Activated CD8-positive, alpha-beta T cell treated with anti-CD3 and anti-CD28 coated beads for 36 hours (primary cell): ENCODE data around the gene SMLR1. TPM values are rescaled to one million over a fixed set of nuclear protein-coding genes. Genes with fewer than 3 reads are reported as not detected.

Experiments used
- ATAC-seq: fragments of 200-7000 bp; cut with Tn5 transposase; one replicate; pipeline ENCODE4 v1.10.0; 2021; ENCODE audit warnings: mild to moderate bottlenecking, moderate library complexity
- CTCF ChIA-PET: fragments of 350-600 bp; sonication (Branson Sonifier 250); formaldehyde crosslinking; loops from one replicate; lab custom pipeline; 2021; ENCODE audit warnings: antibody characterized with exemption; lab: Charles Lee
- POLR2A ChIA-PET: fragments of 350-600 bp; sonication (Branson Sonifier 250); formaldehyde crosslinking; loops from one replicate; lab custom pipeline; 2021; ENCODE audit warnings: antibody characterized with exemption; lab: Charles Lee
- DNase-seq: peaks from one replicate; pipeline ENCODE4 v3.0.0-alpha.2; 2020
- H3K27ac Mint-ChIP-seq: one replicate; pipeline ENCODE4 v1.8.0; 2021; ENCODE audit warnings: mild to moderate bottlenecking, mixed read lengths
- H3K27me3 Mint-ChIP-seq: one replicate; pipeline ENCODE4 v1.8.0; 2021; ENCODE audit warnings: mixed read lengths
- H3K36me3 Mint-ChIP-seq: one replicate; pipeline ENCODE4 v1.8.0; 2021; ENCODE audit warnings: low read depth, mixed read lengths
- H3K4me1 Mint-ChIP-seq: one replicate; pipeline ENCODE4 v1.8.0; 2021; ENCODE audit warnings: low read depth, mixed read lengths
- H3K4me3 Mint-ChIP-seq: one replicate; pipeline ENCODE4 v1.8.0; 2021; ENCODE audit warnings: mild to moderate bottlenecking, moderate library complexity, mixed read lengths
- H3K9me3 Mint-ChIP-seq: one replicate; pipeline ENCODE4 v1.8.0; 2021; ENCODE audit warnings: mixed read lengths
- CTCF ChIP-seq: fragments of 200-600 bp; IDR thresholded peaks from one replicate; pipeline ENCODE4 v1.8.0; 2022; ENCODE audit warnings: antibody characterized with exemption, mild to moderate bottlenecking
- intact Hi-C: fragments of 100-400 bp; cut with micrococcal nuclease; formaldehyde crosslinking; loops from one replicate; pipeline ENCODE4 v1.10.0; 2022
- total RNA-seq, 2 experiments: library from RNA; stranded (reverse); gene quantifications; one replicate each; pipeline ENCODE4 v1.2.3, GENCODE V29; 2021

The SMLR1 gene
- total RNA-seq, result not detected

- H3K27me3 Mint-ChIP-seq, result no peaks in the 10 kb centered on the region
- no peak for TF ChIP-seq CTCF
- no peak within 1 kb of the TSS for H3K4me3 Mint-ChIP-seq
- POLR2A ChIA-PET, result no interaction called here
- H3K4me1 Mint-ChIP-seq, result peaks cover 2% of the 10 kb centered on the region
- no peak within 1 kb of the TSS for H3K27ac Mint-ChIP-seq
- DNase-seq (no peak), ATAC-seq (no peak)
- H3K36me3 Mint-ChIP-seq, result no peaks in the 10 kb centered on the region
- H3K9me3 Mint-ChIP-seq, result no peaks in the 10 kb centered on the region
- CTCF ChIA-PET, result no interaction called here
- intact Hi-C loops, result no loop called here
These were observed at the start of gene SMLR1 for GRCh38 chr6:130827247-130828149. TSS of gene SMLR1 (plus strand) at chr6:130827406. CDS start at chr6:130827414, 8 bp downstream.

- H3K27me3 Mint-ChIP-seq, result no peaks in the 10 kb centered on the region
- TF ChIP-seq CTCF, result no peak
- DNase-seq (peak; percentile 28), ATAC-seq (no peak)
- H3K27ac Mint-ChIP-seq, result no peak overlapping the region
- POLR2A ChIA-PET, result interaction anchor here (0.6 to 1.4 kb wide), 2 partner anchors 9 to 289 kb away, joined by 3 to 4 read pairs; no protein-coding TSS in a partner anchor
- peaks cover 45% of the 10 kb centered on the region for H3K4me1 Mint-ChIP-seq
- peaks cover 3% of the 10 kb centered on the region for H3K9me3 Mint-ChIP-seq
- intact Hi-C loops, result no loop called here
- peak overlapping the region; percentile 13 for H3K4me3 Mint-ChIP-seq
- peaks cover 4% of the 10 kb centered on the region for H3K36me3 Mint-ChIP-seq
- CTCF ChIA-PET, result interaction anchor here (1.3 kb wide), 1 partner anchor 106 kb away, joined by 4 read pairs; no protein-coding TSS in a partner anchor
These were observed 48.1 kb upstream of the SMLR1 start for GRCh38 chr6:130778946-130779657.

GRCh38 chr6:130779658-130780033, 47.6 kb upstream of the SMLR1 start:
- H3K9me3 Mint-ChIP-seq, result peaks cover 3% of the 10 kb centered on the region
- ATAC-seq, result no peak
- CTCF ChIA-PET, result no interaction called here
- no peak overlapping the region for H3K27ac Mint-ChIP-seq
- peaks cover 49% of the 10 kb centered on the region for H3K4me1 Mint-ChIP-seq
- DNase-seq, result no peak
- intact Hi-C loops, result no loop called here
- no peaks in the 10 kb centered on the region for H3K27me3 Mint-ChIP-seq
- no peak for TF ChIP-seq CTCF
- POLR2A ChIA-PET, result interaction anchor here (1.4 kb wide), 1 partner anchor 8 kb away, joined by 4 read pairs; no protein-coding TSS in a partner anchor
- peaks cover 4% of the 10 kb centered on the region for H3K36me3 Mint-ChIP-seq
- H3K4me3 Mint-ChIP-seq, result no peak overlapping the region

- peaks cover 4% of the 10 kb centered on the region for H3K36me3 Mint-ChIP-seq
- POLR2A ChIA-PET, result no interaction called here
- no peak for TF ChIP-seq CTCF
- DNase-seq (no peak), ATAC-seq (no peak)
- H3K9me3 Mint-ChIP-seq, result peaks cover 3% of the 10 kb centered on the region
- CTCF ChIA-PET, result no interaction called here
- H3K27me3 Mint-ChIP-seq, result no peaks in the 10 kb centered on the region
- no peak overlapping the region for H3K27ac Mint-ChIP-seq
- no peak overlapping the region for H3K4me3 Mint-ChIP-seq
- intact Hi-C loops, result no loop called here
- H3K4me1 Mint-ChIP-seq, result peaks cover 49% of the 10 kb centered on the region
These were observed 47.1 kb upstream of the SMLR1 start for GRCh38 chr6:130780122-130780521.
